GM18861 (cell line): ENCODE data around the gene CCNT1.
"Not testable (repeated sequence)": the region's sequence is repeated elsewhere in the genome, so short reads cannot be mapped to it uniquely, and the experiment has no call there.

Experiments
- ATAC-seq: cut with Tn5 transposase; IDR thresholded peaks from one replicate; pipeline ENCODE4 v1.9.1; 2021; ENCODE audit not compliant: unreplicated experiment

CCNT1 gene

DNA sequence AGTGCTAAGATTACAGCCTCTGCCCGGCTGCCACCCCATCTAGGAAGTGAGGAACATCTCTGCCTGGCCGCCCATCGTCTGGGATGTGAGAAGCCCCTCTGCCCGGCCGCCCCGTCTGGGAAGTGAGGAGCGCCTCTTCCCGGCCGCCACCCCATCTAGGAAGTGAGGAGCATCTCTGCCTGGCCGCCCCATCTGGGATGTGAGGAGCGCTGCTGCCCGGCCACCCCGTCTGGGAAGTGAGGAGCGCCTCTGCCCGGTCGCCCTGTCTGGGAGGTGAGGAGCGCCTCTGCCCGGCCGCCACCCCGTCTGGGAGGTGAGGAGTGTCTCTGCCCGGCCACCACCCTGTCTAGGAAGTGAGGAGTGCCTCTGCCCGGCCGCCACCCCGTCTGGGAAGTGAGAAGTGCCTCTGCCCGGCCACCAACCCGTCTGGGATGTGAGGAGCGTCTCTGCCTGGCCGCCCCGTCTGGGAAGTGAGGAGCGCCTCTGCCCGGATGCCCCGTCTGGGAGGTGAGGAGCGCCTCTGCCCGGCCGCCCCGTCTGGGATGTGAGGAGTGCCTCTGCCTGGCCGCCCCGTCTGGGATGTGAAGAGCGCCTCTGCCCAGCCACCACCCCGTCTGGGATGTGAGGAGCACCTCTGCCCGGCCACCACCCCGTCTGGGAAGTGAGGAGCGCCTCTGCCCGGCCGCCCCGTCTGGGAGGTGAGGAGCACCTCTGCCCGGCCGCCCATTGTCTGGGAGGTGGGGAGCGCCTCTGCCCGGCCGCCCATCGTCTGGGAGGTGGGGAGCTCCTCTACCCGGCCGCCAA is 74.6 kb downstream of the CCNT1 start:
- not testable (repeated sequence) for ATAC-seq

DNA sequence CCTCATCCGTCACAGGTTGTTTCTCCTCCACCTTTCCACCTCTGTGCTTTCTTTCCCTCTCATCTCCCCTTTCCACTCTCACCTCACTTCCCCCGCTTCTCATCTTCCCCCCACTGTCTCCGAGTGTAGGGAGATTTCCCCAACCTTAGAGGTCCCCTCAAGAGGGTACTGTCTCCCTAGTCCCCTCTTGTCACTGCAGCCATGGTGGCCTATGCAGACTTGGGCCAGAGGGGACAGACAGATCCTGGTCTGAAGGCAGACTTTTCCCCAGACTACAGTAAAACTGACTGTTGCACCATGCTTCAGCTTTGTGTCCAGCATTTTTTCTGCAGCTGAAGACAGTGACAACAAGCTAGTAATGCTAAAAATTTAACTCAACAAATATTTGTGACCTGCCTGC is 75.7 kb downstream of the CCNT1 start:
- ATAC-seq = no peak

DNA sequence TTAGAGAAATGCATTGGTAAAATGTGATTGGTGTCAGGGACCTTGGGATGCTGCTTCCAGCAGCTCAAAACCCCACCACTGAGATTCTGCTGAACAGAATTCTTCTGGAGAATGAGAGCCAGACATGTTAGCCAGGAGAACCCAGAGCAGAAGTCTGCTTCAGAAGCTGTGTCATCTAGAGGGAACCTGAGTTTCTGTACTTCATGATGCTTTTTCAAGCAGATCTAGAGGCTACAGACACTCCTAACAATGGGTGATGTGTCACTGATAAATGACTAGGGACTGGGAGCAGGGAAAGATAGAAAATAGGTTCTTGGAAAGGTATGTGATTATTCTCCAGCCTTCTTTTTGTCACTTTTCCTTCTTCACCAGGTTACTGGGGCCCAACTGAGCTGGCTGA is 76.1 kb downstream of the CCNT1 start:
- ATAC-seq = no peak
